HG02981 (cell line): ENCODE measurements around the gene AGT.

Experiments used
- ATAC-seq: cut with Tn5 transposase; IDR thresholded peaks from one replicate; pipeline ENCODE4 v1.9.1; 2021; ENCODE audit warnings: mild to moderate bottlenecking, moderate library complexity; ENCODE audit not compliant: unreplicated experiment

The AGT gene

GRCh38 chr1:230713915-230714764 is at the start of gene AGT:
Gene AGT (minus strand): TSS chr1:230714122. CDS start chr1:230710823, 3,299 bp downstream.
- ATAC-seq = no peak

GRCh38 chr1:230761443-230762167 is 47.7 kb upstream of the AGT start:
- ATAC-seq = no peak

- no peak for ATAC-seq
Measured at GRCh38 chr1:230760360-230760827, 46.5 kb upstream of the AGT start.

- ATAC-seq = no peak
Measured at GRCh38 chr1:230759369-230760065, 45.6 kb upstream of the AGT start.

- no peak for ATAC-seq
Measured at GRCh38 chr1:230758709-230759368, 44.9 kb upstream of the AGT start.

- no peak for ATAC-seq
Measured at GRCh38 chr1:230757856-230758708, 44.2 kb upstream of the AGT start.

GRCh38 chr1:230754796-230755195 is 40.9 kb upstream of the AGT start:
- ATAC-seq = no peak

GRCh38 chr1:230753586-230754251 is 39.8 kb upstream of the AGT start:
- no peak for ATAC-seq

GRCh38 chr1:230753191-230753585 is 39.3 kb upstream of the AGT start:
- no peak for ATAC-seq

GRCh38 chr1:230752407-230752806 is 38.5 kb upstream of the AGT start:
- no peak for ATAC-seq

- no peak for ATAC-seq
Measured at GRCh38 chr1:230750986-230751625, 37.2 kb upstream of the AGT start.

GRCh38 chr1:230750576-230750975 is 36.7 kb upstream of the AGT start:
- no peak for ATAC-seq

GRCh38 chr1:230749635-230750034 is 35.7 kb upstream of the AGT start:
- no peak for ATAC-seq

GRCh38 chr1:230749150-230749549 is 35.2 kb upstream of the AGT start:
- no peak for ATAC-seq

- ATAC-seq = no peak
Measured at GRCh38 chr1:230747890-230748800, 34.2 kb upstream of the AGT start.

- ATAC-seq = no peak
Measured at GRCh38 chr1:230747127-230747730, 33.3 kb upstream of the AGT start, which contains the start of gene CAPN9. Gene CAPN9 (plus strand): TSS chr1:230747388. CDS start chr1:230747497, 109 bp downstream.

- no peak for ATAC-seq
Measured at GRCh38 chr1:230746617-230747016, 32.7 kb upstream of the AGT start.
